Type B pancreatic cell (in vitro differentiated cells): ENCODE data around the gene DDX54. TPM values are rescaled to one million over a fixed set of nuclear protein-coding genes. Genes with fewer than 3 reads are reported as not detected.

Experiments
- DNase-seq: peaks from one replicate; pipeline ENCODE4 v3.0.0; 2021; ENCODE audit warnings: mixed read lengths; ENCODE audit not compliant: unreplicated experiment; ENCODE audit errors: extremely low spot score
- H3K27ac Mint-ChIP-seq: 2 replicates; pipeline ENCODE4 v1.8.0; 2021; ENCODE audit warnings: mild to moderate bottlenecking, mixed read lengths
- H3K27me3 Mint-ChIP-seq: 2 replicates; pipeline ENCODE4 v1.8.0; 2021; ENCODE audit warnings: mixed read lengths
- H3K36me3 Mint-ChIP-seq: 2 replicates; pipeline ENCODE4 v1.8.0; 2021; ENCODE audit warnings: mixed read lengths
- H3K4me1 Mint-ChIP-seq: one replicate; pipeline ENCODE4 v1.8.0; 2021; ENCODE audit warnings: mixed read lengths; ENCODE audit not compliant: unreplicated experiment
- H3K4me3 Mint-ChIP-seq: 2 replicates; pipeline ENCODE4 v1.8.0; 2021; ENCODE audit warnings: mild to moderate bottlenecking, mixed read lengths
- H3K9me3 Mint-ChIP-seq: 2 replicates; pipeline ENCODE4 v1.8.0; 2021; ENCODE audit warnings: mixed read lengths
- CTCF ChIP-seq: fragments of 200-600 bp; sonication (generic); conservative IDR thresholded peaks from 2 replicates; pipeline ENCODE4 v1.5.0; 2021; ENCODE audit warnings: antibody characterized with exemption, mild to moderate bottlenecking
- total RNA-seq: library from RNA; stranded (reverse); gene quantifications from 2 replicates; pipeline ENCODE4 v1.2.1, GENCODE V29; 2021; ENCODE audit warnings: low replicate concordance

The DDX54 gene
- total RNA-seq, 1 donor from 2014 or later = 66.1 TPM

GRCh38 chr12:113221181-113221996, 36.1 kb upstream of the DDX54 start, which contains the start of gene TPCN1:
Gene TPCN1, plus strand, starts transcription at chr12:113221464. Its CDS starts 5,389 bp downstream, at chr12:113226853.
- Mint-ChIP-seq H3K9me3 (no peaks in the 10 kb centered on the region), H3K27me3 (no peaks in the 10 kb centered on the region), H3K27ac (peak within 1 kb of the TSS; percentile 96), H3K4me3 (peak within 1 kb of the TSS; percentile 94), H3K4me1 (peaks cover 28% of the 10 kb centered on the region), H3K36me3 (no peaks in the 10 kb centered on the region)
- no peak for TF ChIP-seq CTCF
- DNase-seq = peak; percentile 97

- no peak for DNase-seq
- peak overlapping the region; percentile 96 for H3K27ac Mint-ChIP-seq
- no peaks in the 10 kb centered on the region for H3K36me3 Mint-ChIP-seq
- no peaks in the 10 kb centered on the region for H3K27me3 Mint-ChIP-seq
- H3K4me3 Mint-ChIP-seq = peak overlapping the region; percentile 94
- TF ChIP-seq CTCF = no peak
- H3K9me3 Mint-ChIP-seq = no peaks in the 10 kb centered on the region
- peaks cover 33% of the 10 kb centered on the region for H3K4me1 Mint-ChIP-seq
Observed at GRCh38 chr12:113220593-113221180, 35.4 kb upstream of the DDX54 start.

- Mint-ChIP-seq H3K27me3 (no peaks in the 10 kb centered on the region), H3K4me3 (no peak overlapping the region), H3K9me3 (no peaks in the 10 kb centered on the region), H3K36me3 (no peaks in the 10 kb centered on the region), H3K4me1 (peaks cover 24% of the 10 kb centered on the region), H3K27ac (no peak overlapping the region)
- TF ChIP-seq CTCF = no peak
- DNase-seq = no peak
Observed at GRCh38 chr12:113216027-113216426, 30.7 kb upstream of the DDX54 start.

- H3K4me1 Mint-ChIP-seq = peaks cover 16% of the 10 kb centered on the region
- DNase-seq = no peak
- no peaks in the 10 kb centered on the region for H3K27me3 Mint-ChIP-seq
- H3K27ac Mint-ChIP-seq = peak overlapping the region; percentile 44
- H3K36me3 Mint-ChIP-seq = no peaks in the 10 kb centered on the region
- TF ChIP-seq CTCF = peak; percentile 26
- H3K9me3 Mint-ChIP-seq = no peaks in the 10 kb centered on the region
- no peak overlapping the region for H3K4me3 Mint-ChIP-seq
Observed at GRCh38 chr12:113214895-113215400, 29.7 kb upstream of the DDX54 start.

GRCh38 chr12:113211160-113211559, 25.9 kb upstream of the DDX54 start:
- Mint-ChIP-seq H3K4me3 (no peak overlapping the region), H3K27ac (no peak overlapping the region), H3K27me3 (no peaks in the 10 kb centered on the region), H3K4me1 (peaks cover 15% of the 10 kb centered on the region), H3K9me3 (peaks cover 4% of the 10 kb centered on the region), H3K36me3 (peaks cover 8% of the 10 kb centered on the region)
- no peak for DNase-seq
- TF ChIP-seq CTCF = no peak
